Ecto neural progenitor cell (in vitro differentiated cells): ENCODE results near the gene LFNG.
A peak's percentile ranks its signal among the peaks of the same experiment; 100 is the strongest.
"Not testable (repeated sequence)": the region's sequence is repeated elsewhere in the genome, so short reads cannot be mapped to it uniquely, and the experiment has no call there.

Experiments
- DNase-seq: peaks from one replicate; pipeline ENCODE4 v3.0.0-alpha.2; 2018; ENCODE audit warnings: low spot score

Gene LFNG

DNA sequence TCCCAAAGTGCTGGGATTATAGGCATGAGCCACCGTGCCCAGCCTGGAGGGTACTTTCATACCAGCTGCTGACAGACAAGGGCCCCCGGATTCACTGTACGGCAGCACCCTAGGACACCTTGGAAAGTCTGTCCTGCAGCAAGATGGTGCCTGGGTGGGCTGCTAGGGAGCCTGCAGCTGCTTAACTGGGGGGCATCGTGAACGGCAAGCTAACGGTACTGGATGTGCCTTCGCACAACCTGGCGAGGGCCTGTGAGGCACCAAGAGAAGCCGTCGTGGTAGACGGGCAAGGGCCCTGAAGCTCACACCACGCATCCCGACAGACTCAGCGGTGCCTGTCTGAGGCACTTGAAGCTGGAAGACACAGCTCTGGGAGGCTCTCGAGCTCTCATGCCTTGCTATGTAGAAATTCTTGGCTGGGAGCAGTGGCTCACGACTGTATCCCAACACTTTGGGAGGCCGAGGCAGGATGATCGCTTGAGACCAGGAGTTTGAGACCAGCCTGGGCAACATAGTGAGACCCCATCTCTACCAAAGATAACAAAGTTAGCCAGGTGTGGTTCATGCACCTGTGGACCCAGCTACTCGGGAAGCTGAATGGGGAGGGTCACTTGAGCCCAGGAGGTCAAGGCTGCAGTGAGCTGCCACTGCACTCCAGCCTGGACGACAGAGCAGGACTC, 26.3 kb downstream of the LFNG start:
- DNase-seq = no peak

DNA sequence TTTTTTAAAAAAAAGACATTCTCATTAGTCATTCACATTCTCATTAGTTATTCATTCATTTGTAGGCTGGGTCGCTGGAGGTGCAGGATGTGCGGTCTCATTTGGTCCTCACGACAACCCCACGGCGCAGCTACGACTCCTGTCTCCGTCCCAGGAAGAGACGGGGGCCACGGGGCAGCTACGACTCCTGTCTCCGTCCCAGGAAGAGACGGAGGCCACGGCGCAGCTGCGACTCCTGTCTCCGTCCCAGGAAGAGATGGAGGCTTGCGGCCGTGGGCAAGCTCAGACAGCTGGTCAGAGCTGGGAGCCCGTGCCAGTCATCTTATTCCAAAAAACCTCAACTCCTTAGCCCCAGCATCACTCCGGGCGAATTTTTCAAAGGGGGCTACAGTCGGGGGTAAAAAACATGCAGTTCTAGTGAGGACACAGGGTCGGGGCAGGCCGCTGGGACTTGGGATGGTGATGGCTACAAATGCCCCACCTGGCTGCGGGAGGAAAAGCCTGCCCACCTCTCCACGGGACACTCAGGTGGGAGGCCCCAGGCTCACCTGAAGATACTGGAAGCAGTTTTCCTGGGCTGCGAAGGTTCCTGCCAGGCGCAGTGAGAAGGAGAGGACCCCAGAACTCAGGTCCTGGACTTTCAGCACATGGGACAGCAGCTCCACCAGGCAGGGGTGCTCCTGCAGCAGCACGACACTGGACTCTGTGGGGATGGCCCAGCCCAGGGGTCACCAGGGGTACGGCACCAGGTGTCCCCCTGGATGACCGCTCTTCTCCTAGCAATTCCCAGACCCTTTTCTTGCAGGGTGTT, 27.4 kb downstream of the LFNG start:
- no peak for DNase-seq

DNA sequence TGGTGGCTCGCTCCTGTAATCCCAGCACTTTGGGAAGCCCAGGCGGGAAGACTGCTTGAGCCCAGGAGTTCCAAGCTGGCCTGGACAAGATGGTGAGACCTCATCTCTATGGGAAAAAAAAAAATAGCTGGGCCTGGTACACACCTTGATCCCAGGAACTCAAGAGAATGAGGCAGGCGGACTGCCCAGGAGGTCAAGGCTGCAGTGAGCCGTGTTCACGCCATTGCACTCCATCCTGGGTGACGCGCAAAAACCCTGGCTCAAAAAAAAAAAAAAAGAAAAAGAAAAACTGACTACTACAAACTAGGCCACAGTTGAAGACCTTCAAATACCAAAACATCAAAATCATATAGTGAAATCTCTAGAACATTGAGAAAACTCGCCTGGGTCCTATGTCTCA, 31.8 kb downstream of the LFNG start:
- DNase-seq = no peak

DNA sequence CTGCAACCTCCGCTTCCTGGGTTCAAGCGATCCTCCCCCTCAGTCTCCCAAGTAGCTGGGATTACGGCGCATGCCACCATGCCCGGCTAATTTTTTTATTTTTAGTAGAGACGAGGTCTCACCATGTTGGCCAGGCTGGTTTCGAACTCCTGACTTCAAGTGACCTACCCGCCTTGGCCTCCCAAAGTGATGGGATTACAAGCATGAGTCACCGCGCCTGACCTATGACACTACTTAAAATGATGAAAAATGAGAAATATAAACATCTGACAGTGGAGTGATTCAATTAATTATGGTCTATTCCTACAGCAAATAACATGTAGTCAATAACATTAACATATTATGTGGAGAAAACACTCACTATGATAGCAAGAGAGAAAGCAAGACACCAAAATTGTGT, 33.5 kb downstream of the LFNG start:
- DNase-seq = no peak

DNA sequence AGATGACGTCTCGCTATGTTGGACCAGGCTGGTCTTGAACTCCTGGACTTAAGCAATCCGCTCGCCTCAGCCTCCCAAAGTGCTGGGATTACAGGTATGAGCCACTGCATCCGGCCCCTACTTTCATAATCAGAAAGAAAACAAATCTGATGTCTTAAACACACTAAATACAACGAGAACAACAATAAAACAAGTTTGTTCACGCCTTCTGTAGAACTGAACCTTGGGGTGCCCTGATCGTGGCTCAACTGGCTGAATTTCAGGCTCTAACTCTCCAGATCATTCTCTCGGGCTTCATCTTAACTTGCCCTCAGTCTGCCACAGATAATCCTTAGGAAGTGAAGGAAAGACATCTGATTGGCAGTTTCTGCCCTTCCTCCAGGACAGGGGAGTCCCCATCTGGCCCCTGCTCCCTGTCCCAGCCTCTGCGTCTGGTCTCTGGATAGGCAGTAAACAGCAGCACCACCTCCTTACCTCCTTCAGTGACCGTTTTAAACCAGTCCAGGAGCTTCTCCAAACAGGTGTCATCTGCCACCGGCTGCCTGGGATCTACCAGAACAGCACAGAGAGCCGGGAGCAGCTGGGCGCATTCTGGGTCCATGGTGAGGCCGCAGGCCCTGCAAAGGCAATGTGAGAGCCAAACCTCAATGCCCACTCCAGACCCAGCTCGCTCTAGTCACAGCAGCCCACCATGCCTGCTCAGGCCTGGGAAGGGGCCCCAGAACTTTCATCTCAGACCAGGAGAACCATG, 34.4 kb downstream of the LFNG start:
- DNase-seq = peak; percentile 49

DNA sequence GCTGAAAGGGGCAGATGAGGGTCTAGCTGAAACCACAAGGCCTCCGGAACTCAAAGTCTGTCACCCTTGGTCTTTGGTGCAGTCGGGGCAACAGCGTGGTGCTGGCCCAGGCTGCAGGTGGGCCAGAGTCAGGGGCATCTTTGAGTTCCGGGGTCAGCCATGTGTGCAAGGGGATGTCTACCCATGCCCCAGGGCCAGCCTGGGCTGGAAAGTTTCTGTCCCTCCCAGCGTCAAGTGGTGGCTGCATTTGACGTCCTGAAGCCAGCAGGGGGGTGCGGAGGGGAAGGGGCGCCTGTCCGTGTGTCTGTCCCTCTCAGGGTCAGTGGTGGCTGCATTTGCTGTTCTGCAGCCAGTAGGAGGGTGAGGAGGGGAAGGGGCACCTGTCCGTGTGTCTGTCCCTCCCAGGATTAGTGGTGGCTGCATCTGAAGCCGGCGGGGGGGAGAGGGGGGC, 35.1 kb downstream of the LFNG start:
- DNase-seq = peak; percentile 57

DNA sequence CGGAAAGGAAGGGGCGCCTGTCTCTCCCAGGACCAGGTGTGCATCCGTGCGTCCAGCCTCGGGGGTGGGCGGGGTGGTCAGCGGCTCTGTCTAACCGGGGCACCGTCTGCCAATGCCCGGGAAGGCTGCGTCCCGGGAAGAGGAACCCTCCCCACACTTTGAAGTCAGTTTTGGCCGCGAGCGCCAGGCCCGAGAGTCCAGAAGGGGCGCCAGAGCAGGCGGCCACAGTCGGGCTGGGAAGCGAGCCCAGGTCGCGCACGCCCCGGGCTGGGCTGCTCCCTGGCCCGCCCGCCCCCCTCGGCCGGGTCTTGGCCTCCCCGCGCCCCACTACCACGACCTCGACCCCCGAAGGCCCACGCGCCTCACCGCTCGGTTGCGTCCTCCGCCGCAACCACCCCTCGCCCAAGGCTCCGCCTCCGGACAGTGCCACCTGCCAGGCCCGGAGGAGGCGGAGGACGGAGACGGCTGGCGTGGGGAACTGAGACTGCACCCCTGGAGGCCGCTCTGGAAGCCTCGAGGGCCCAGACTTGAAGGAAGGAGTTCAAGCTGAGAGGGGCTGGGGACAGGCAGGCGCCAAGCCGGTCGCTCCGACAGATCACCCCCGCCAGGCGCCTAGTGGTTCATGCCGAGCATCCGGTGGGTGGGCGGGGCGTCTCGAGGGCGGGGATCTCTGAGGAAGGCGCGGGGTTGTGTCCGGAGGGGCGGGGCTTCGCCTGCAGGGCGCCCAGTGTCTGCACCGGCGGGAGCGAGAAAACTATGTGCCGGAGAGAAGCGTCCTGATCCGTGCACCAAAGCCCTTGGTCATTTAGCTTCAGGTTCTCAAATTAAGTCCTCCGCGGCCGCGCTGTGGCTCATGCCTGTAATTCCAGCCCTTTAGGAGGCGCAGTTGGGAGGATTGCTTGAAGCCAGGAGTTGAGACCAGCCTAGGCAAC, 35.8 kb downstream of the LFNG start, which contains the start of gene BRAT1:
Gene BRAT1 (minus strand): TSS at position 404 of the 932 bp plus-strand sequence. CDS start 1,093 bp downstream, outside the sequence.
- peak; percentile 99 for DNase-seq

DNA sequence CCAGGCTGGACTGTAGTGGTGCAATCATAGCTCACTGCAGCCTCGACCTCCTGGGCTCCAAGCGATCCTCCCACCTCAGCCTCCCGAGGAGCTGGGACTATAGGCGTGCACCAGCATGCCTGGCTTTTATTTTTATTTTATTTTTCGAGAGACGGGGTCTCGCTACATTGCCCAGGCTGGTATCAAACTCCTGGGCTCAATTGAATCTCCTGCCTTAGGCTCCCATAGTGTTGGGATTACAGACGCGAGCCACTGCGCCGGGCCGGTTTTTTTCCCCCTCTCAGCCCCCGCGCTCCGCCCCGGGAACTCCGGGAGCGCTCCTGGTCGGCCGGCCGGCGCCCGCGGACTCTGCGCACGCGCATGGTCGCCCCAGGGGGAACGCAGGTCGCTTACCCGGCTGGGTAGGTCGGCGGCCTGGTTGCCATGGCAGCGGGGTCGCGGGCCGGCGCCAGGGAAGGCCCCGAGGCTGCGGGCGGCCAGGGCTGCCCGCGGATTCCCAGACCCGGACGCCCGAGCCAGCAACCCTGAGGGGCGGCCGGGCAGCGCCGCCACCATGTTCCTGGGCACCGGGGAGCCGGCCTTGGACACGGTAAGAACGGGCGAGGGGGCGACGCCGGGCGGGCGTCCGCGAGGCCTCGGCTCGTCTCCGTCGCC, 39.2 kb downstream of the LFNG start, which contains the start of gene IQCE:
Gene IQCE (plus strand): TSS at position 351 of the 654 bp plus-strand sequence. CDS start 203 bp downstream, at position 554.
- peak; percentile 98 for DNase-seq

DNA sequence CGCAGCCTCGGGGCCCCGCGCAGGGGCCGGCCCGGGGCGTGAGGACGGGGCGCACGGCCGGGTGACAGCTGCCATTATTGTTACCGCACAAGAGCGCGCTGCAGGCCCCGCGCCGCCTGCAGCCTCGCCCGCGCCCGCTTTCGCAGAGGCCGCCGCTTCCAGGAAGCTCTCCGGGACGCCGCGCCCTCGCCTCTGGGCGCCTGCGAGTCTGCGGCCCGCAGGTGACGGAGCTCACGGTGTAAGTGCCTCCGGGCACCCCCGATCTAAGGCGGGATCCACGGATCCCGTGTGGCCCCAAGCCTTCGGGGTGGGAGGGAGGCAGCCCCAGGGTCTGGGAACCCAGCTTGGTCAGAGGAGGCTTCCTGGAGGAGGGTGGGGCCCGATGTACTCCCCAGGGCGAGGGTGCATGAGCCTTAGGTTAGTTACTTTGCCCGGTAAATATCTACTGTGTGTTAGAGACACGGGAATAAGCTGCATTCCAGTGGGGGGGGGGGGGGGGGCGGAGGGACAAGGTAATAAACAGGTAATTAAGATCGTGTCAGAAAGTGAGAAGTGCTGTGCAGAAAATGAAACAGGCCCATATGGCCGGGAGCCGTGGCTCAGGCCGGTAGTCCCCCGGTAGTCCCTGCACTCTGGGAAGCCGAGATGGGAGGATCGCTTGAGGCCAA, 39.8 kb downstream of the LFNG start:
- DNase-seq = no peak

DNA sequence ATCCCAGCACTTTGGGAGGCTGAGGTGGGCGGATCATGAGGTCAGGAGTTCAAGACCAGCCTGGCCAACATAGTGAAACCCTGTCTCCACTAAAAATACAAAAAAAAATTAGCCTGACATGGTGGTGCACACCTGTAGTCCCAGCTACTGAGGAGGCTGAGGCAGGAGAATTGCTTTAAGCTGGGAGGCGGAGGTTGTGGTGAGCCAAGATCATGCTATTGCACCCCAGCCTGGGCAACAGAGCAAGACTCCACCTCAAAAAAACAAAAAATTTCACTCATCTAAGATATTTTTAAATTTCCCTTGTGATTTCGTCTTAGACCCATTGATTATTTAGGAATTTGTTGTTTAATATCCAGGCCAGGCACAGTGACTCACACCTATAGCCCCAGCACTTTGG, 44.4 kb downstream of the LFNG start:
- not testable (repeated sequence) for DNase-seq

DNA sequence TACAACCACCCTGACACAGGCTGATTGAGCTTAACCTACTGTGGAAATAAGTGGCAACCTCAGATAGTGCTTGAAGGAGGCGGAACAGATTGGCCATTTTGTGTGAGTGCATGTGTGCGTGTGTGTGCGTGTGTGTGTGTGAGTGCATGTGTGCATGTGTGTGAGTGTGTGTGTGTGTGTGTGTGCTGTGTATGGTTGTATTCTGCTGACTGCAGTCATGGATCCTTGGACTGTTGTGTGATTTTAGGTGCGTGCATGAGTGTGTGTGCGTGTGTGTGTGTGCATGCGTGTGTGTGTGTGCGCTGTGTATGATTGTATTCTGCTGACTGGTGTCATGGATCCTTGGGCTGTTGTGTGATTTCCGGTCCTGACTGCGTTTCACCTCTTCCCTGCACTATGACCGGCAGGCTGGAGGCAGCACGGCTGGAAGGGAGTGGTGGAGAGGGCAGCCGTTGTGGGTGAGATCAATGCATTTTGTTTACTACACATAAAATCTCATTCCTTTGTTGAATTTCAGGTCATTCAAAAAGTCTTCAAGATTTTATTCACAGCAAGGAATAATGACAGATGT, 45.5 kb downstream of the LFNG start:
- DNase-seq = no peak

DNA sequence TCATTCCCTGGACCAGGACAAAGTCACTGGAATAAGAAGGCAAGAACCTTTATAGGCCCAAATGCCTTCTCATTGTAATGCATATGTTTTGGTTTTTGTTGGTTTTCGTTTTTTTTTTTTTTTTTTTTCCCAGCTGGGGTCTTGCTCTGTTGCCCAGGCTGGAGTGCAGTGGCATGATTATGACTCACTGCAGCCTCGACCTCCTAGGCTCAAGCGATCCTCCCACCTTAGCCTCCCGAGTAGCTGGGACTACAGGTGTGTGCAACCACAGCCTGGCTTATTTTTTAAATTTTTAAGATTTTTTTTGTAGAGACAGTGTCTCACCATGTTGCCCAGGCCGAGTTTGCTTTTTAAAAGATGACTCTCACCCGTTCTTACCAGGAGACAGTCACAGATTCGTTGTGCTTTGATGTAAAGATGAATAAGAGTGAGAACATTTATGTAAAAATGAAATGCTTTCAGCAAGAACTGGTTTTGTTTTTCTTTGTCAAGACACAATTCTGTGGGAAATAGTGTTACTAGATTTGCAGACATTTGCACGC, 46.8 kb downstream of the LFNG start:
- no peak for DNase-seq

DNA sequence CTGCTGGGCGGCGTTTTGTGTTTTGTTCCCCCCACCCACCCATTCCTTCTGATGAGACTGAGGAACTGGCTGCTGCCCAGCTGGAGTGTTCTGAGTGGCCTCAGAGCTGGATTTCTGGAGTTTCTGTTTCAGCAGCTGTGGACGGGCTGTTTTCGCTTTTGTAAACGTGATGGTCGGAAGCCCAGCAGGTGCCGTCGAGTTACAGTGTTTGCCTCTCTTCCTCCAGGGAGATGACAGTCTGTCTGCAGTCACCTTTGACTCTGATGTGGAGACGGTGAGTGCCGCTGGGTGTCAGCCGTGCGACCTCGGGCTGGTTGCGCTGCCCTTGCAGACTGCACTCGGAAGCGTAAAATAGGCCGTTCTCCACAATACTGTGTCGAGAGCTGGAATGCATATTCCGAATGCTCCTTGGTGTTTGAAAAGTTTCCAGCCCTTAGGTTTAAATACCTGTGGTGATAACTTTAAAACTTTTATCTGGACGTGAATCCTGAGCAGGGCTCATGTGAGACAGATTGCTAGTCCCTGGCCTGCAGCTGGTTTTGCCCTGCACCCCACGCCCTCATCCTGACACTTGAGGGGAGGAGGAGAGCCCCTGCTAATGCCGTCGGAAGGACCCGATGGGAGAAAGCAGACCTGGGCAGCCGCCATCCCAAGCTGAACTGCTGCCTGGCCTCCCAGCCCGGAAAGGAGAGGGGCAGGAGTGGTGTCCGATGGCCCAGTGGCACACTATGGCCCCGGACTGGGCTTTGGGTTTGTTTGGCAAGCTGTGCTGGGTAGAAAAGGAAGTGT, 47.5 kb downstream of the LFNG start:
- DNase-seq = peak; percentile 54

DNA sequence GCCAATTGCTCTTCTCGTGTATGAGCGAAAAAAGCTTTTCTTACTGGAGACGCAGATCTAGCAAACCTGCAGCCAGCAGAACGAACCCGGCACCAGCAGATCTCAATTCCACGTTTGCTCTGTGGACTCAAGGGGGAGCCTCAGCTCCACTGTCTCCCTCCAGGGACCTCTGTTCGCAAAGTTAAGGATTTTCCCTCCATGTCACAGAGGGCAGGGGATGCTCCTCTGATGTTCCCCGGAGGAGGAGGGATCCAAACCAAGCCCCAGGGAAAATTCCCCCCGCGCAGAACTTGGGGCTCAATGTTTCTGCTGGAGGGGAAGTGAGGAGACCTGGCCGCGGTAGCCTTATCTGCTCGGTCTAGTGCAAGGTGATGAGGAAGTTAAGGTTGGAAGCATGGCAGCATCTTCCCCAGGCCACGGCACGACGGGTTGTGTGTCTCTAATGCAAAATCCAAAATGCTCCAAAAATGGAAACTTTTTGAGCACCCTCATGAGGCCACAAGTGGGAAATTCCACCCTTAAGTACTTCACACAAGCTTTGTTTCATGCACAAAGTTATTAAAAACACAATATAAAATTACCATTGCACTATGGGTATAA, 48.2 kb downstream of the LFNG start:
- DNase-seq = peak; percentile 64

DNA sequence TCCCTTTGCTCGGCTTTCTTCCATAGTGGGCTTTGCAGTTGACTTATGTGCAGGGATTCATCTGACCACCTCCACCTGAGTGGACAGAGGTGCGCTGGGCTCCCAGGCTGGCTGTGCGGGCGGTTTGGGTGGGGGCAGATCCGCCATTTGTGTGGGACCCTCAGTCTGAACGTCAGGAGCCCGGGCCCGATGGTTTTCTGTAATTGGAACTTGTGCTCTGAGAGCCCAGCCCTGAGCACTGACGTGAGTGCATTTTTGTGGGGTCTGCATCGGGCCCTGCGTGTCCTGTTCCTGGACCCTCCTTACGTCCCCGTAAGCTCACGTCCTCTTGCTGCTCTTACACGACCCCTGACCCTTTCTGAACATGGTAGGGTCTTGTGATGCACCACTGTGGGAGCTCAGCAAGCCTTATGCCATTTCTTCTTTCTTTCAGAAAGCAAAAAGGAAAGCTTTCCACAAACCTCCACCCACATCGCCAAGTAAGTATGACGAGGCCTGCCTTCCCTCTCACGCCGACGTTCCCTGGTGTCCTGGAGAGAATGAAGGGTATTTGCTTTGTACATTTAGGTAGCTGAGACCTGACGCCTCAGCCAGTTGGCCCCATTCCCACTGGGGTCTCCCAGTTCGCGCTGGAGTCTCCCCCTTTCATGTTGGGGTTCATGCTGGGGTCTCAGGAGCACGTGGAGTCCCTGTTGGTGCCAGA, 49.1 kb downstream of the LFNG start:
- DNase-seq = no peak

DNA sequence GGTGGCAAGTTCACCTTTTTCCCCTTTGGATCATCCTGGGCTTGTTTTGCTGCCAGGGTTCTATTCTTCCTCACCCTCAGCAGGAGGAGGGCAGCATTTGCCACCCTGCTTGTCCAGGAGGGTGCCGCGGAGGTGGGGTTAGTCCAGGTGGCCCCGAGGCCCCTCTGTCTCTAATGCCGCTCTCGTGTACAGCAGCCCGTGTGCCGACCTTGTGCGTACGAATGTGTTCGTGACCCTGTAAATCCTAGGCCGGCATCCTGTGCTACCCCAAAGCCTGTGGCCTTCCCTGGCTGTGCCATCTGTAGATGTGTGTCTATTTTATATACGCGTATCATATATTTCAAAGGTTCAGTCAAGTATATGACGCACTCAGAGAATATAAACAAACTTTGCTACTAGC, 49.8 kb downstream of the LFNG start:
- DNase-seq = no peak

DNA sequence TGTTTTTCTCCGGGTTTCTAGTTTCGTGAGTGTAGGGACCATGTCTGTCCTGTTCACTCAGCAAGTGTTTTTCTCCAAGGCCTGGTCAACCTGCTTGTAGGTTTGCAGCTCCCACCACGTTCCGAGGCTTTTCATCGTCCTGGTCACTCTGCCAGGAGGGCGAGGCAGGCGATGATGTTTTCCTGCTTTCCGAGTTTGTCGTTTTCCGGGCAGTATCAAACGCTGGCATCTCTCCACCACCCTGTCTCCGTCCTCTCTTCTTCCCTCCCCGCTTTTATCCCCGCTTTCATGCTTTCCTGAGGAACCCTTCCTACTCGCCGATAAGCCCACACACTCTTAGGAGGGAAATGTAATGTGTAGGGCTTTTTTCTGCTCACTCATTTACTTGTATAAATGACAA, 50.4 kb downstream of the LFNG start:
- no peak for DNase-seq

DNA sequence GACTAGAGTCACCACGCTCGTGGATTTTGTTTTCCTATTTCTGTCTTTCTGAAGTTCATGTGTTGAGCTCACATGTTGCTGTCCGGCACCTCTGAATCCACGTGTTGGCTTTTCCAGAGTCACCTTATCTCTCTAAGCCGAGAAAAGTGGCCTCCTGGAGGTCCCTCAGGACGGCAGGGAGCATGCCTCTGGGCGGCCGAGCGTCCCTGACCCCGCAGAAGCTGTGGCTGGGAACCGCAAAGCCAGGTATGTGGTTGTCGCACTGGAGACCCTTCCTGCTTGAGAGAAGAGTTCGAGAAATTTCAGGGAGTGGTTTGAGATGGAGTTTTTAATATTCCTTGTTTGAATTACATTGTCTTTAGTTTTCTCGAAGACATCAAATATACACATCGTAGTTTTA, 51.8 kb downstream of the LFNG start:
- no peak for DNase-seq
